Right forelimb (tissue), 1 donor: Measurements from ENCODE around the gene GH1.

Experiments
- DNase-seq: peaks from one replicate; pipeline ENCODE4 v3.0.0-alpha.2; 2018

Gene GH1

GRCh38 chr17:63944736-63945499, 26.3 kb upstream of the GH1 start:
- no peak for DNase-seq

- no peak for DNase-seq
Observed at GRCh38 chr17:63943745-63944144, 25.1 kb upstream of the GH1 start.

- no peak for DNase-seq
Observed at GRCh38 chr17:63942309-63942985, 23.8 kb upstream of the GH1 start.

GRCh38 chr17:63941751-63942150, 23.1 kb upstream of the GH1 start:
- DNase-seq, result no peak

GRCh38 chr17:63941162-63941561, 22.5 kb upstream of the GH1 start:
- no peak for DNase-seq

GRCh38 chr17:63940584-63940983, 21.9 kb upstream of the GH1 start:
- DNase-seq, result no peak

- no peak for DNase-seq
Observed at GRCh38 chr17:63939884-63940283, 21.2 kb upstream of the GH1 start.

GRCh38 chr17:63939401-63939800, 20.8 kb upstream of the GH1 start:
- DNase-seq, result no peak

- no peak for DNase-seq
Observed at GRCh38 chr17:63937920-63938319, 19.3 kb upstream of the GH1 start.

GRCh38 chr17:63937319-63937718, 18.7 kb upstream of the GH1 start:
- no peak for DNase-seq

- no peak for DNase-seq
Observed at GRCh38 chr17:63934183-63935112, 15.8 kb upstream of the GH1 start.

- DNase-seq, result no peak
Observed at GRCh38 chr17:63933598-63933997, 15.0 kb upstream of the GH1 start.

- DNase-seq, result no peak
Observed at GRCh38 chr17:63932721-63933120, 14.1 kb upstream of the GH1 start.

GRCh38 chr17:63931981-63932561, 13.4 kb upstream of the GH1 start, which contains the start of gene CD79B:
Gene CD79B (minus strand): TSS chr17:63932331. CDS start chr17:63932261, 70 bp downstream.
- DNase-seq, result no peak

GRCh38 chr17:63930951-63931575, 12.4 kb upstream of the GH1 start:
- no peak for DNase-seq

- no peak for DNase-seq
Observed at GRCh38 chr17:63929860-63930766, 11.5 kb upstream of the GH1 start.

- no peak for DNase-seq
Observed at GRCh38 chr17:63928966-63929695, 10.5 kb upstream of the GH1 start.

GRCh38 chr17:63928172-63928666, 9.6 kb upstream of the GH1 start:
- no peak for DNase-seq

GRCh38 chr17:63927464-63928171, 9.0 kb upstream of the GH1 start:
- no peak for DNase-seq

- DNase-seq, result no peak
Observed at GRCh38 chr17:63926164-63926563, 7.5 kb upstream of the GH1 start.
